SJSA1 (cell line): ENCODE results near the gene MAP3K20. TPM values are rescaled to one million over a fixed set of nuclear protein-coding genes. Genes with fewer than 3 reads are reported as not detected.
A peak's percentile ranks its signal among the peaks of the same experiment; 100 is the strongest.

Experiments
- DNase-seq, 2 experiments: peaks; one replicate each; pipeline ENCODE4 v3.0.0-alpha.2; 2015 to 2020; ENCODE audit warnings: low spot score in 2 of 2, low read depth in 1 of 2
- H3K27ac ChIP-seq: fragments of 250-450 bp; sonication (Bioruptor Pico); 2 replicates; pipeline ENCODE4 v1.5.1; 2020; ENCODE audit warnings: mild to moderate bottlenecking, moderate library complexity
- H3K27me3 ChIP-seq: fragments of 250-450 bp; sonication (Bioruptor Pico); replicated peaks from 2 replicates; pipeline ENCODE4 v1.5.1; 2020; ENCODE audit warnings: mild to moderate bottlenecking, moderate library complexity
- H3K36me3 ChIP-seq: fragments of 250-450 bp; sonication (Bioruptor Pico); 2 replicates; pipeline ENCODE4 v1.5.1; 2020; ENCODE audit warnings: mild to moderate bottlenecking
- H3K4me1 ChIP-seq: fragments of 250-450 bp; sonication (Bioruptor Pico); replicated peaks from 2 replicates; pipeline ENCODE4 v1.6.1; 2021; ENCODE audit warnings: mild to moderate bottlenecking
- H3K4me3 ChIP-seq: fragments of 250-450 bp; sonication (Bioruptor Pico); 2 replicates; pipeline ENCODE4 v1.5.1; 2020; ENCODE audit warnings: mild to moderate bottlenecking
- H3K9me3 ChIP-seq: fragments of 250-450 bp; sonication (Bioruptor Pico); replicated peaks from 2 replicates; pipeline ENCODE4 v1.5.1; 2020; ENCODE audit warnings: mild to moderate bottlenecking
- total RNA-seq: library from RNA; depleted of rRNA; stranded (reverse); fragments of >200 nt; shearing (Covaris generic); gene quantifications from 2 replicates; pipeline ENCODE4 v1.2.3, GENCODE V29; 2014

Gene MAP3K20
- total RNA-seq, 1 experiment from 2014 or later = 95.7 TPM

DNA sequence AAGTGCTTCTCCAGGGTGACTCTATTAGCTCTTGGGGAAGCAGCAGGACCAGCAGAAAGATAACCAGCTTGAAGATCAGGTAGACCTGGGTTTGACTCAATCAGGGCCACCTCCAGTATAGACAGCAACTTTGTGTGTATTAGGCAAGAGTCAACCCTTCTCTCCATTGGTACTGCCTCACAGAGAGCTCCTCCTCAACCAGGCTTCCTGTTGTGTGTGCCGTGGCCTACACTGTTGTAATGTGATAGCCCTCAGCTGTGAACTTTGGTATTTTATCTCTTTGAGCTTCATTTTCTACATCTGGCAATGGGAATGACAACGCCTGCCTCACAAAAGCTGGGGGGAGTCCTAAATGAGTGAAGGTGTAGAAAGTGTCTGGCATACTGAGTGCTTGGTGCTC is 17.0 kb upstream of the MAP3K20 start:
- Histone ChIP-seq H3K27me3 (no peaks in the 10 kb centered on the region), H3K4me1 (peaks cover 20% of the 10 kb centered on the region), H3K27ac (no peak overlapping the region), H3K36me3 (no peaks in the 10 kb centered on the region), H3K4me3 (no peak overlapping the region), H3K9me3 (no peaks in the 10 kb centered on the region)
- DNase-seq = no peak

DNA sequence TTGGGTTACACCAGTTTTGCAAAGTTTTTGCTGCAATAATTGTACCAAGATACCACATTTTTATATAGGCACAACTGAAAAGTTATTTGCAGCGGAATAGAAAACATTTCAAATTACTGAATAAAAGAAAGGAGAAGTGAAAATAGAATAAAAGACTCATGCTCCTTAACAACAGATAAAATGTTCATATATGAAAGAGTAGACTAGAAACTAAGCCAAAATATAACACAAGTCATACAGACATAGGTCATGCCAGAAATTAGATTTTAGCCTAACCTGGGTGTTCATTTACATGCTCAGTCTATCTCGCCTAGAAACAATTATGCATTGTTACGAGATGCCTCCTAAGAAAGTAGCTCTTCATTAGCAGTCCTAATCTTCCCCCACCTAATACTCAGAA is 16.4 kb upstream of the MAP3K20 start:
- Histone ChIP-seq H3K9me3 (no peaks in the 10 kb centered on the region), H3K4me1 (peaks cover 14% of the 10 kb centered on the region), H3K4me3 (no peak overlapping the region), H3K27me3 (no peaks in the 10 kb centered on the region), H3K27ac (no peak overlapping the region), H3K36me3 (no peaks in the 10 kb centered on the region)
- no peak for DNase-seq

DNA sequence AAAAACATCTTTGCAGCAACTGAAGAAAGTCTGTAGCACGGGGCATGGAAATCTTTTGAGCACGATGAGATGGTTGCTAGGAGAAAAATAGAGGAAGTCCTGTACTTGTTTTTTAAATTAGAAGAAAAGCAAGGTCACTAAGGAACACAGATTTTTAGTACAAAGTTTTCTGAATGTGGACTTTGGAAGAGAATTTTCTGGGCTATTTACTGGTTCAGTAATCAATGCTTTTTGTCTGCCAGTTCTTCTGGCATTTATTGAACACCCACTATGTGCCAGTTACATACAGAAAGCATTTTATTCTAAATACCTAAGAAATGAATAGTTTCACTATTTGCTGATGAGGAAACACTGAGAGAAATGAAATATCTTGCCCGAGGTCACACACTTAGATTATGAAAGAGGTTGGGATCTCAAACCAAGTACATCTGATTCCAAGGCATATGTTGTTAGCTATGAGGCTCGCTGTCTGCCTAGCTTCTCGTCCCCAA is 15.6 kb upstream of the MAP3K20 start:
- H3K27me3 ChIP-seq = no peaks in the 10 kb centered on the region
- H3K9me3 ChIP-seq = no peaks in the 10 kb centered on the region
- peaks cover 7% of the 10 kb centered on the region for H3K4me1 ChIP-seq
- no peak for DNase-seq
- no peaks in the 10 kb centered on the region for H3K36me3 ChIP-seq
- no peak overlapping the region for H3K4me3 ChIP-seq
- H3K27ac ChIP-seq = no peak overlapping the region

DNA sequence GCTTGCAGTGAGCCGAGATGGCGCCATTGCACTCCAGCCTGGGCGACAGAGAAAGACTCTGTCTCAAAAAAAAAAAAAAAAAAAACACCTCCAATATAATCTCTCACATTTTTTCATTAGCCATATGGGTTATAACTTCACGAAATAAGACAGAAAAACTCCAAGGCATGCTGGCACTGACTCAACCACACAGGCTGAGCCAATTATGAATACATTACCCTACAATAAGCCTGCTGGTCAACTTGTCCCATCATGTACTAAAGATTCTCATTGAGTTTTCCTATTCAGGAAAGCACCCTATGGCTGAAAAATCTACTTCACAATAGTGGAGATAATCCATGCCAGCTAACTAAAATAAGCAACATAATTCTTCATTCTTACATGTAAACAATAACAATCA is 12.8 kb upstream of the MAP3K20 start:
- no peak for DNase-seq
- Histone ChIP-seq H3K4me1 (no peaks in the 10 kb centered on the region; the same call in 1 of the 2 replicates), H3K9me3 (no peaks in the 10 kb centered on the region), H3K36me3 (no peaks in the 10 kb centered on the region), H3K27ac (no peak overlapping the region), H3K27me3 (no peaks in the 10 kb centered on the region), H3K4me3 (no peak overlapping the region)

DNA sequence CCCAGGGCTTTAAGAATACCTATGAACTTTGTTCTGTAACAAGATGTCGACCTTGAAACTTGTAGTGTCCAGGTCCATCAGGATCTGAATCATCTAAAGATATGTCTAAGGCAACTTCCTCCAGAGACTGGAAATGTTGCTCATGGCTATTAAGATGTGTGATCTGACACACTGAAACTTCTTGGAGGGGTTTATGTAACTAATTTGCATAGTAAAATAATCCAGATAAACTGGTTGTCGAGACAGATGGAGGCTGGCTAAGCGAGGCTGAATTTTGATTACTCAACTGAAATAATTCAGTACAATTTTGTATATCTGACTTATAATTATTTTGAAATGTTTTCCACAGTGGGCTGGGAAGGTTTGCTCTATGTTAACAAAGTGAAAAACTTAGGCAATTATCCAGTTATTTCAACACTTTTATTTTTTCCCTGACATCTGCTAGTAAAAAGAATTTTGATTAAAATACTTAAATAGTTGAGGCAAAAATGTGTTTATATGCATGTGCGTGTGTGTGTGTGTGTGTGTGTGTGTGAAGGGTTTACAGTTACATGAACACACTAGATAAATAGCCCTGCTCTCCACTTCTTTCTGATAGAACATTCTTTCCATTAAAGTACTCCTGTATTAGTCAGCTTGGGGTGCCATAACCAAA is 11.4 kb upstream of the MAP3K20 start:
- Histone ChIP-seq H3K4me1 (no peaks in the 10 kb centered on the region; the same call in 1 of the 2 replicates), H3K9me3 (no peaks in the 10 kb centered on the region), H3K27me3 (no peaks in the 10 kb centered on the region), H3K4me3 (no peak overlapping the region), H3K36me3 (no peaks in the 10 kb centered on the region), H3K27ac (no peak overlapping the region)
- no peak for DNase-seq

DNA sequence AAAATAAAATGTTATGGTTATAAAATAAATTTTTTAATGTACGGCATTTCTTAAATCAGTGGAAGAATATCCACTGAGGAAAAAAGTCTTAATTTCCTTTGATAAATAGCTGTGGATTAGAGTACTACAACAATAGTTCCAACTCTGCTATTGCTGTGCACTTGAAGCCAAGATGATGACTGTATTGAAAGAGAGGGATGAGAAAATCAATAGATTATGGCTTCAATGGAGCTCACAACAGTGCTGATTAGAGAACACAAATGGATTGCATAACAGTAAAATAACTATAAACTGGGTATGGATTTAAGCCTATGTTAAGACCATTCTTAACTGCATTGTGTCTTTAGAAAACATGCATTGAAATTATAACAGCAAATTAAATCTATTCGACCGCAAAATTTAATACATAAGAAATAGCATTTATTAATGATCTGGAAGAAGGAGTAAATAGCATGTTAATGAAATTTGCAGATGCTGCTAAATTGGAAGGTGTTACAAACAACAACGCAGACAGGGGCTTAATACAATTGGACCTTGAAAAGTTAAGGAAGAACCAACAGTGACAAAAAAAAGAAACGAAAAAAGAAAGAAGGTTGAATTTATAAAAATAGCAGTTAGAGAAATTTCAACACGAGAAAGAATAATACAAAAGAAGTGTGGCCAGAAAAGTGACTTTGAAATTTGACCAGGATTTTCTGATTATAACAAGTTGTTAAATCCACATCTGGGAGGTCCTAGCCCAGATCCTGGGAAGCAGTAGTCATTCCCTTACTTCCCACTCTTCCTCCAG is 8.6 kb upstream of the MAP3K20 start:
- H3K9me3 ChIP-seq = no peaks in the 10 kb centered on the region

DNA sequence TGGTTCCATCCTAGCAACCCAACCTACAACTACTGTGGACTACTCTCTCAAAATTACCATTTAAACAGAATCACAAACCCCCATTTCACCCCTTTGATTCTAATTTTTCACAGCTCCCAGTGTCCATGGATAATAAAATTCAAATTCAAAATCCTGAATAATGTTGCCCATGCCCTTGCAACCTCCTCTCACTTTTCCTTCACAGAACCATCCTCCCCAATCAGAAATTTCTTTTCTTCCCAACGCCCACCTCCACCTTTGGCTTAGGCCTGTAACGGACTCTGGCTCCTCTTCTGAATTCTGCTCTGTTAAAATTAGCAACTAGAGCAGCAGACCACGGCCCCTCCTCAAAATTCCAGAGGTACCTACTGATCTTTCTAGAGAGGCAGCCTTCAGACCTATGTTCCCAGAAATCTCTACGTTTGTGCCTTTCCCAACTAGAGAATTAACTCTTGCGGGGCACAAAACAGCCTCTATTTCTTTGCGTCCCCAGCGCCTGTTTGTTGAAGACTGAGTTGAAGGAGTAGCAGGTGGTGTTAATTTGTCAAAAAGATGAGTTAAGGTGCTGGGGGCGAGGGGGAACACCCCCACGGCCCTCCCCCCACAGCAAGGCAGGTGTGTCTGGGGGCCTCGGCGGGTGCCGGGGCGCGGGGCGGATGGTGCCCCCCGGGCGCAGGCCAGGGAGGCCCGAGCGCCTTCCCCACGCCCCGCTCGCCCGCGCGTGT is 428 bp upstream of the MAP3K20 start:
- Histone ChIP-seq H3K4me3 (peak overlapping the region; percentile 93), H3K27ac (peak overlapping the region; percentile 94), H3K9me3 (no peaks in the 10 kb centered on the region), H3K27me3 (no peaks in the 10 kb centered on the region), H3K4me1 (peaks cover 37% of the 10 kb centered on the region), H3K36me3 (peaks cover 11% of the 10 kb centered on the region)
- DNase-seq = no peak

More for the DNA sequence above, 8.6 kb upstream of the MAP3K20 start:
- no peaks in the 10 kb centered on the region; the same call in 1 of the 2 replicates for H3K4me1 ChIP-seq
- no peak for DNase-seq
- H3K27ac ChIP-seq = no peak overlapping the region
- no peaks in the 10 kb centered on the region for H3K27me3 ChIP-seq
- H3K36me3 ChIP-seq = no peaks in the 10 kb centered on the region
- no peak overlapping the region for H3K4me3 ChIP-seq

DNA sequence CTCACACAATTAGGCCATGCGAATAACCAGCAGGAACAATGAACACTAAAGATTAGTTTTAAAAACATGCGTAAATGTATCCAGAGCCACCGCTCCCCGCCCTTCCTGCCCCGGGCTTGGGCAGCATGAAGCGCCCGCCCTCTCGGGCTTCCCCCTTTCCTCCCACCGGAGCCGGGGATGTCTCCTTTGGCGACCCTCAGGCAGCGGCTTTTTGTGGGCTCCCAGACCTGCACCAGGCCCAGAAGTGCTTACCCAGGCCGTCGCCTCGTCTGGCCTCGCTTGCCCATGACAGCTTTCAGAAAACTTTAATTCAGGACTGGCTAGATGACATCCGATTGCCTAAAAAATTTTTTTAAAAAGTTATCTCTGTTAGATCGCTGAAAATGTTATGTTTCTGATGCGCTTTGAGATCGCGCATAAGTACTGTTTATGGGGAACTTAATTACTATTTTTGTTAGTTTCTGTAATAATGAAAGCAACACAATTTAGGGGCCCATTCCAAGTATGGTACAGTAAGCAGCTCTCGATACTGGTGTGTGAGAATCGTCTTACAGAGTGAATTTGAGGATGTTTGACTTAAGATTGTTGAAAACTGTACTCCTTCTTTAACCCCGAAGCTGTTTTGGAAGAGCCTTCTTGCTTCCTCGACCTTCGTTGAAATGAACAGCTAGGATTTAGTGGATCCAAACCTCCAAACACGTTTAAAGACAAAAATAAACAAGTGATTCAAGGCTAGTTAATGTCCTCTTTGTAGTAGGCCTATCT is 1.1 kb downstream of the MAP3K20 start:
- Histone ChIP-seq H3K36me3 (peaks cover 14% of the 10 kb centered on the region), H3K9me3 (no peaks in the 10 kb centered on the region), H3K27ac (peak overlapping the region; percentile 94), H3K4me1 (peaks cover 51% of the 10 kb centered on the region), H3K27me3 (no peaks in the 10 kb centered on the region), H3K4me3 (peak overlapping the region; percentile 93)
- DNase-seq = peak; percentile 50 to 75

DNA sequence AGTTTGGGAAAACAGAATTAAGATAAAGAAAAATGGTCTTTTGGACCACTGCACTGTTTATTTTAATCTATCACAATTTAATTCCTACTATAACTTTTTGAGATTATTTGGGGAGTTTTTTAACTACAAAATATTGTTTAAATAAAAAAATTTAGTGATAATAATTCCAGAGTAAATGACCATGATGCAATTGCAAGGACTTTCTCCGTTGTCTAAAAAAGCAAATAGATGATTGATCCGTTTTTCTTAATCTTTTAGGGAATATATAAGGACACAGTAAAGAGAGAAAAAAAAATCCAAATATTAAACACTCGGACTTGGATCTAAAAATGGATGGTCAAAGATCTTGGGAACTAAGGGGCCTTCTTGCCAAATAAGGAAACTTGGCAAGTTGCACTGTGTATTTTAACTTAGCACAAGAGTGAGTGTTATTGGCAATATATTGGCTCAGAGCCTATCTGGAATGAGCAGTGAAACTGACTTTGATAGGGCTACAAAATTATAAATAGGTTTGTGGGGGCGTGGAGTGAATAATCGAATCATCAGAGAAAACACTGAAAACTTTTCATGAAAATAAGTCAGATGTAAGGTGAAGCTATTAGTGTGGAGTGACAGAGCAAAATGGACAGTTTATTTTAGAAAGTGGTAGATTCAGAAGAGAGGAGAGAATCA is 2.0 kb downstream of the MAP3K20 start:
- Histone ChIP-seq H3K4me3 (peak overlapping the region; percentile 93), H3K27me3 (no peaks in the 10 kb centered on the region), H3K36me3 (peaks cover 18% of the 10 kb centered on the region), H3K9me3 (no peaks in the 10 kb centered on the region), H3K4me1 (peaks cover 51% of the 10 kb centered on the region), H3K27ac (peak overlapping the region; percentile 94)
- DNase-seq = peak in 1 of 2 experiments; percentile 42

DNA sequence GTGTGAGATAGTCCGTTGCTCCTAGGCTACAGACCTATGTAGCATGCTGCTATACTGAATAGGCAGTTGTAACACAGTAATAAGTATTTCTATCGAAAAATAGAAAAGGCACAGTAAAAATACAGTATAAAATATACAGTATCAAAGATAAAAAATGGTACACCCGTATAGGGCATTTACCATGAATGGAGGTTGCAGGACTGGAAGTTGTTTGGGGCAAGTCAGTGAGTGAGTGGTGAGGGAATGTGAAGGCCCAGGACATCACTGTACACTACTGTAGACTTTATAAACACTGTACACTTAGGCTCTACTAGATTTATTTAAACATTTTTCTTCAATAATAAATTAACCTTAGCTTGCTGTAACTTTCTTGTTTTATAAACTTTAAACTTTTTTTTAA is 3.5 kb downstream of the MAP3K20 start:
- peak in 1 of 2 experiments; percentile 52 for DNase-seq

DNA sequence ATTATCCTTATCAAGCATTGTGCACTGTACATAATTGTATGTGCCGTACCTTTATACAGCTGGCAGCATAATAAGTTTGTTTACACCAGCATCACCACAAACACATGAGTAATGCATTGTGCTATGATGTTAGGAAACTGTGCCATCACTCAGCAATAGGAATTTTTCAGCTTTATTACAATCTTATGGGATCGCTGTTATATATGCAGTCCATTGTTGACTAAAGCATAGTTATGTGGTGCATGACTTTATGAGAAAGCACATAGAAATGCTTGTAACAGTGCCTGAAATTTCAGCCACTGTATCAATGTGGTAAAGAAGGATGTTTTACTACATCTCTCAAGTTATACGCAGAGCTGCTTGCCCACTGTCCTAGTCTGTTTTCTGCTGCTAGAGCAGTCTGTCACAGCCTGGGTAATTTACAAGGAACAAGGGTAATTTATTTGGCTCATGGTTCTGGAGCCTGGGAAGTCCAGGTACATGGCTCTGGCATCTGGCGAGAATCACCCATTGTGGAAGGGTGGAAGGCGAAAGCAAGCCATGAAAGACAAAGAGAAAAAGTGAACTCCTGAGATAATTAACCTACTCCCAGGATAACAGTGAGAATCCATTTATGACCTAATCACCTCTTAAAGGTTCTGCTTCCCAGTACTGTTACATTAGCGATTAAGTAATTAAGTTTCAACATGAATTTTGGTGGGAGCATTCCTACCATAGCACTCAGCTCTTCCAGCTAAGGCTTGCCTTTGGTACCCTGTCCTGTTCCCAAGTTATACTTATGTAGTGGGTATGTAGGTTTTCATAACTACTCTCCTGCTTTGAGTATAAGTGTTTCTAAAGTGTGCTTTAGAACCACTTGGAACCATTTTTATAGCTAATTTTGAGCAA is 4.6 kb downstream of the MAP3K20 start:
- DNase-seq = peak; percentile 64 to 95
- Histone ChIP-seq H3K27me3 (no peaks in the 10 kb centered on the region), H3K27ac (peak overlapping the region; percentile 94), H3K9me3 (no peaks in the 10 kb centered on the region), H3K4me1 (peaks cover 46% of the 10 kb centered on the region), H3K4me3 (no peak overlapping the region), H3K36me3 (peaks cover 18% of the 10 kb centered on the region)

More for the DNA sequence above, 3.5 kb downstream of the MAP3K20 start:
- Histone ChIP-seq H3K27ac (peak overlapping the region; percentile 94), H3K9me3 (no peaks in the 10 kb centered on the region), H3K4me3 (no peak overlapping the region), H3K27me3 (no peaks in the 10 kb centered on the region), H3K36me3 (peaks cover 18% of the 10 kb centered on the region), H3K4me1 (peaks cover 51% of the 10 kb centered on the region)
